Left forelimb (tissue), 1 donor: ENCODE results near the gene IGSF9B.

Experiments used
- DNase-seq: peaks from one replicate; pipeline ENCODE4 v3.0.0-alpha.2; 2018; ENCODE audit warnings: low spot score

IGSF9B gene

DNA sequence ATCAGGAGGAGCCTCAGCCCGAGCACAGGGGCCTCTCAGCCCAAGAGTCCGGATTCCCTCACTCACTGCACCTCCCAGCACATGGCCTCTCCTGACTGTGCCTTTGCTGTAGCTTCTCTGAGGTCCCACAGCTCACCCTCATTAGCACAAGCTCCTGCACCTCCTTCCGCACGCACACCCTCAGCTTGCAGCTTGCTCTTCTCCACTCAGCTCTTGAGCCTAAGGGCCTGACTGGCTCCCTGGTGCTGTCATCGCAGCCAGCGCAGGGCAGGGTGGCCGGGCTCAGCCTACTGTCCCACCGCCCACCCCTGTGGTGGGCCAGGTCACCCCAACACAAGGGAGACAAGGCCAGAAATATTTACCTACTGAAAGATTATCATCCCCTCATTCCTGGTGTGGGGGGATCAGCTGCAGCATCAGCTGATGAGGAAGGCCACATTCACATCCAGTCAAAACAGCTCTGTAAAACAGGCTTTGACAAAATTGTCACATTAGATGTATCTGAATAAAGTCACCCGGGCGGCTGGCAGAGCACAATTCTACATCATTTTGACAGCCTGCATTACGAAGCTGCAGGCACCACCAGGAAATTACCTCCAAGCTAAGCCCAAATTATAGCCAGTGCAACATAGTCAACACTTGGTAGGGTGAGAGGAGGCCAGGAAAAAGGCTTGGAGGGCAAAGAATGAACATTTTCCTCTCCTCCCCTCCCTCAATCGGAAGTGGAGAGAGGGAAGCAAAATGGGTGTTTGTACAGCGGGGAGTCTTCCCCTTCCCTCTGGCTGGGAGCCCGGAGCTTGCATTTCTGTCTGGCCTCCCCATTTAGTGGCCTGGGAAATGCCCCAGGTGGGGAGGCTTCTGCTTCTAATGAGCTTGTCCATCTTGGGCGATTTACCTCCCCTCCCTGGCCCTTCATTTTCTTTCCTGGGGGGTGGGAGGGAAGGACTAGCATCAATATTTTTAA, 29.5 kb upstream of the IGSF9B start:
- no peak for DNase-seq

DNA sequence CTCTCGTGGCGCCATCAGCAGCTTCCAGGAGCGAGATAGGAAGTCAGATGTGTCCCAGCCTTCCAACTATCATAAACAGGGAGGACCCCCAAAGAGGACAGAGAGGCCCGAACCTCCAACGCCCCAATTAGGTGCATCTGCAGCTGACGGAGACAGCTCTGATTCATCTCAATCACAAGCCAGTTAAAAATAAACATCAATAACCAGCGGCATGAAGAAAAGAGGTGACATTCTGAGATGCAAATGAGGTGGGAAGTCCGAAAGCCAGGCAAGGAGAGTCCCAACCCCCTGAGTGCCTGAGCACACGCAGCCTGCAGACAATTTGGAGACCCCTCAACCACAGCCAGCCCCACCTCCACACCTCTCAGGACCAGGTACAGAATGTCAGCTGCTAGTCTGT, 28.1 kb upstream of the IGSF9B start:
- DNase-seq: no peak

- no peak for DNase-seq
Observed at GRCh38 chr11:133983660-133984316, 27.0 kb upstream of the IGSF9B start.

- no peak for DNase-seq
Observed at GRCh38 chr11:133982876-133983275, 26.1 kb upstream of the IGSF9B start.

- no peak for DNase-seq
Observed at GRCh38 chr11:133982151-133982550, 25.4 kb upstream of the IGSF9B start.

DNA sequence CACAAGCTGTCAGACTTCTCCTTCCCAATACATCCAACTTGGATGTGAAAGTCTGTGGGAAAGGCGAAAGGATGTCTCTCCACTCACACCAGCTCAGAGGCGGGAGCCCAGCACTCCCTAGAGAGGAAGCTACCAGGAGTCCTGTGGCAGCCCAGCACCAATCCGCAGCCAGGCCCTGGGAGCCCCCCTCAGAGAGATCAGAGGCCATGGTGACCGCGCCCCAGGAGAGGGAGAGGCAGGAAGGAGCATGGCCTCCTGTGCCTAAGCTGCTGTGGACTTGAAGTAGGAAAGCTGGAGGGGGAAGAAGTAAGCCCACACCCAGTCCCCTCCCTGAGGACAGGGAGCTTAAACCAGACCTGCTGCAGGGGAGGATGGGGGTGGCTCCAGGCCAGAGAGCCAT, 24.4 kb upstream of the IGSF9B start:
- no peak for DNase-seq

GRCh38 chr11:133980665-133981064, 23.9 kb upstream of the IGSF9B start:
- DNase-seq: no peak

- no peak for DNase-seq
Observed at GRCh38 chr11:133978794-133979193, 22.0 kb upstream of the IGSF9B start.

- no peak for DNase-seq
Observed at GRCh38 chr11:133977067-133977677, 20.4 kb upstream of the IGSF9B start.

- no peak for DNase-seq
Observed at GRCh38 chr11:133975488-133975849, 18.7 kb upstream of the IGSF9B start.

DNA sequence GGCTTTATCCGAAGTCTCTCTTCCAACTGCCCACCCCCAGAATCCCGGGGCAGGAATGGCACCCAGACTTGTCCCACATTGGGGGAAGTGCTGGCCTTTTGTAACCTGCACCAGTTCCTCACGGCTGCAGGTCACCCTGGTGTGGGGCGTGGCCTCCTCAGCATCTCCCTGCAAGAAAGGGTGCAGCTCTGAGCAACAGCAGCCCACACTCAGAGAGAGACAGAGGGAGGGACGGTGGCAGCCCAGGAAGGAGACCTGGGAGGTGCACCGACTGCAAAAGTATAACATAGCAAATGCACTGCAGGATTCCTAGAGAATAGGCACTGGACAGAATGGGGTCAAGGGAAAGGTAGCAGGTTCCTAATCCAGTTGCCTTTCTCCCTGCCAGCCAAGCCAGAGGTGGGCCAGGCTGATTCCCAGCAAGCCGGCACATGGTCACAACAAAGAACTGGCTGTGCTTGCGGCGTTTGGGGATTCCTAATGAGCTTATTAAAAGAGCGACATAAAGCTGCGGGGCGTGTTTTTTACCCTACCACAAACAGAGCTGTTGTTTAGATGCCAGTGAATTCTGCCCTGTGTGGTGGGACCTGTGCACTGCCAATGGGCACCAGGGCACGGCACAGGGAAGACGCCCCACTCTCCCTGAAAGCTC, 18.2 kb upstream of the IGSF9B start:
- DNase-seq: no peak

- no peak for DNase-seq
Observed at GRCh38 chr11:133971881-133972280, 15.1 kb upstream of the IGSF9B start.

GRCh38 chr11:133969112-133969511, 12.3 kb upstream of the IGSF9B start:
- DNase-seq: no peak

GRCh38 chr11:133968300-133968699, 11.5 kb upstream of the IGSF9B start:
- no peak for DNase-seq

DNA sequence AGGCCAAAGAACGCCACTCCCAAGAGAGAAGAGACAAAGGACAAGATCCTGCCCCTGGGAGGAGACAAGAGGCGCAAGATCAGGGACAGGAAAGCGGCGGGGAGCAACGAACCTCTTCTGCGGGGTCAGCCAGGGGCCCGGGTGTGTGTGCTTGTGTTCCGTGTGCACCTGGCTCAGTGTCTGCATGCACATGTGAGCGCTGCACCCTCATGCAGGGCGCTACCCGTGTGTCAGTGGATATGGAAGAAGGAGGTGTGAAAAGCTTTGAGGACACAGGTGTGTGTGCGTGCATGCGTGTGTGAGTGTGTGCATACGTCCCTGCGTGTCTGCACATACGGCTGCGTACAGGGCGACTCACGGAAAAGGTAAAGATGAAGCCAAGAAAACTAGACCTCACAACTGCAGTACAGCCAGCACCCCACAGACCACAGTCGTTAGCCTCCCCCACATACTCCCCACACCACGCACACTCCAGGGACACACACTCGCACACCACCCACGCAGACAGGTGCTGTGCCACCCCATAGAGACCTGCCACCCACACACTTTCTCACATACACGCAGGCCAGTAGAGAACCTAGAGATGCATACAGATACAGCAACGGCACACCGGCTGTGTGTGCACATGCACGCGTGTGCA, 11.0 kb upstream of the IGSF9B start:
- no peak for DNase-seq

GRCh38 chr11:133966921-133967598, 10.3 kb upstream of the IGSF9B start:
- no peak for DNase-seq

GRCh38 chr11:133966172-133966651, 9.4 kb upstream of the IGSF9B start:
- no peak for DNase-seq

GRCh38 chr11:133965031-133965601, 8.3 kb upstream of the IGSF9B start:
- DNase-seq: no peak

GRCh38 chr11:133964356-133964755, 7.6 kb upstream of the IGSF9B start:
- no peak for DNase-seq

DNA sequence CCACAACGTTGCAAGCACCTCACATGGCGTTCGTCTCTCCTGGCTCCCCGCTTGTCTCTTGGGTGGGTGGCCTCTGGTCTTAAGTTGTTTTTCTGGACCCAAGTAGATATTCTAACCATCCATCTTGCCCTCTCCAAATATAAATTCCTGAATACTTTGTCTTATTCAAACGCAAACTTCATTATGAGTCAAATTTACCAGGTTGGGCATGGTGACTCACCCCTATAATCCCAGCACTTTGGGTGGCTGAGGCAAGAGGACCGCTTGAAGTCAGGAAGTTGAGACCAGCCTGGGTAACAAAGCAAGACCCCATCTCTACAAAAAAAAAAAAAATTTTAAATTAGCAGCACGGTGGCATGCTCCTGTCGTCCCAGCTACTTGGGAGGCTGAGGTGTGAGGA, 5.1 kb upstream of the IGSF9B start:
- no peak for DNase-seq

DNA sequence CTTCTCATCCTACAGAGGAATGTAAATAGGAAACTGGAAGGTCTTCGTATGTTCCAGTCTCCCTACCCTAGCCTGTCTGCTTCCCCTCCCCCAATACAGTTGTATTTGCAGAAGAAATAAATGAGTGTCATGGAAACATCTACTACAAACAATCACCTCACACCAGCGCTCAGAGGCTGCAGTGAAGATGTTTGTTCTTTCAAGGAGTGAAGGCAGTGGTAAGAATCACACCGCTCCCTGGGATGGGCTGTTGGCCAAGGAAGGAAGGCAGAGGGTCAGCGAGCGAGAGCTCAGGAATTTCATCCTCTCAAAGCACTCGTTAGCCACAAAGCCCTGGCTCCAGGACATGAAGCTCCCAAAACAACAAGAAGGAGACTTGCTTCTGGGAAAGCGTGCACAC, 1.1 kb upstream of the IGSF9B start:
- no peak for DNase-seq
